ENCODE measurements around the gene NFAM1.

NFAM1 gene

DNA sequence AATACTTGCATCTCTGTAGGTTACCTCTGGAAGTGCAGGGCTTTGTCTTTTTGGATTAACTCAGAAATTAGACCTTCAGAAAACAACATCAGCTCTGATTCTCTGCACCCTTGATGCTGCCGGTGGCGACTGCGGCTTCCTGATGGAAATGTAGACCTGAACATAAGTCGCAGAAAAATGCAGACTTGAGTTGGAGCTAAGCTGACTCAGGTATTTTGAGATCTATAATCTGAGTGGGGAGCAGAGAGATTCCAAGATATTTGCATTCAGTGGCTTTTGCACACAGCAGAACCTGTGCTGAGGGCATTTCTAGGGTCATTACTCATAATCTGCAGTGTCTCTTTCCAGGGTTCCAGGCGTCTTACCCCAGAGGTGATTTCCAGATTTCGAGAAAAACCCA is 18.7 kb upstream of the NFAM1 start:
- FAIRE-seq, result no peak
- TF ChIP-seq, protein P1, sequence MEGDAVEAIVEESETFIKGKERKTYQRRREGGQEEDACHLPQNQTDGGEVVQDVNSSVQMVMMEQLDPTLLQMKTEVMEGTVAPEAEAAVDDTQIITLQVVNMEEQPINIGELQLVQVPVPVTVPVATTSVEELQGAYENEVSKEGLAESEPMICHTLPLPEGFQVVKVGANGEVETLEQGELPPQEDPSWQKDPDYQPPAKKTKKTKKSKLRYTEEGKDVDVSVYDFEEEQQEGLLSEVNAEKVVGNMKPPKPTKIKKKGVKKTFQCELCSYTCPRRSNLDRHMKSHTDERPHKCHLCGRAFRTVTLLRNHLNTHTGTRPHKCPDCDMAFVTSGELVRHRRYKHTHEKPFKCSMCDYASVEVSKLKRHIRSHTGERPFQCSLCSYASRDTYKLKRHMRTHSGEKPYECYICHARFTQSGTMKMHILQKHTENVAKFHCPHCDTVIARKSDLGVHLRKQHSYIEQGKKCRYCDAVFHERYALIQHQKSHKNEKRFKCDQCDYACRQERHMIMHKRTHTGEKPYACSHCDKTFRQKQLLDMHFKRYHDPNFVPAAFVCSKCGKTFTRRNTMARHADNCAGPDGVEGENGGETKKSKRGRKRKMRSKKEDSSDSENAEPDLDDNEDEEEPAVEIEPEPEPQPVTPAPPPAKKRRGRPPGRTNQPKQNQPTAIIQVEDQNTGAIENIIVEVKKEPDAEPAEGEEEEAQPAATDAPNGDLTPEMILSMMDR (IDR thresholded peaks at IDR 0.05; ENCODE audit: insufficient read depth, missing control alignments), result no peak
- no peak for DNase-seq (ENCODE audit: insufficient read length, low spot score)

DNA sequence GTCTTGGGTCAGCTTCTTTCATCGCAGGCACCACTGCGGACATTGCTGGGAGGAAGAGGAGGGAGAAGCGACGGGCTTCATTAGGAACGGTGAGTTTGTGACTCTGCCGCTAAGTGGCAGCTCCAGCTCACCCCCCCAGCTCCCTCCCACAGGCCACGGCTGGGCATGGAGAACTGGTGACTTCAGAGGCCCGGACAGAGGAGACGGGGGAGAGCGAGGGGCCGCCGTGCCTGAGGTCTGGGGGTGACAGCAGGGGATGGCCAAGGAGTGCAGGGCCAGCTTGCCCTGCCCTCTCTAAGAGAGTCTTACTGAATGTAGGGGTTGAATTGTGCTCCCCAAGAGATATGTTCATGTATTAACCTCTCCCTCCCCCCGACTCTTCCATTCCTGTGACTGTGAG is 13.9 kb upstream of the NFAM1 start:
- FAIRE-seq (no peak), DNase-seq (ENCODE audit: insufficient read length, low spot score) (no peak)
- TF ChIP-seq, protein P1 (IDR thresholded peaks at IDR 0.05; ENCODE audit: insufficient read depth, missing control alignments), result no peak

DNA sequence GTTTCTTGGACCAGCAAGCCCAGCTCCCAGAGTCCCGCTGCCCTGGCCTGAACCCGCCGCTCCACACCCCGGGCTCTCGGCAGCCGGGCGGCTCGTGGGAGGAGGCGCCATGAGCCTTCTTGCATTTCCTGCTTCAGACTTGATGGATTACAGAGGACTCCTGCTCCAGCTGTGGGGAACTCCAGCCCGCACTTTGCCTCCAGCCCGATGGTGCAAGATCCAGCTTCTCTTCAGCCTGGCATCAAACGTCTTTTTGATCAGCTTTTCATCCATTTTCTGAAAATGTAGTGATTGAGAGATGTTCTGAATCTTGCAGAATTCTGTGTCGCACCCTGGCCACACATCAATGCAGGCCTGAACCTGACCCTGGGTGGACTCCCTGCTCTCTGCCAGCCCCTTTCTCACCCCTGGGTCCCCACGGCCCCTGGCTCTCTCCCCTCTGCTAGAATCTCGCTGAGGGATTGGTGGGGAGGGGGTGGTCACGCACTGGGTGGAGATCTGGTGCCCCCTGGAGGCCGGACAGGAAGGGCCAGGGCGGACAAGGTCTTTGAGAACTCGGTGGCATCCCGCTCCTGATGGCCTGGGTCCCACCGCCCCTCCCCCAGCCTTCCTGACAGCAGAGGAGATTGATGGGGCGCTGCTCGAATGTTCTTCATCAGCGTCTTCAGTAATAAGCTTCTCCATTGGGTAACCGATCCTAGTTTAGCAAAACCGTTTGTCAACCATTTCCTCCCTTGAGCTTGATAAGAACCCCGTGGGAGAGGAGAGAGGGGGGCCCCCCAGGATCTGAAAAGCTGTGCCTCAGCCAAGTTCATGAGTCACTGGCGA is 12.1 kb upstream of the NFAM1 start:
- TF ChIP-seq, protein P1 (IDR thresholded peaks at IDR 0.05; ENCODE audit: insufficient read depth, missing control alignments), result peak; percentile 72
- no peak for FAIRE-seq
- DNase-seq (ENCODE audit: insufficient read length, low spot score), result peak; percentile 77

DNA sequence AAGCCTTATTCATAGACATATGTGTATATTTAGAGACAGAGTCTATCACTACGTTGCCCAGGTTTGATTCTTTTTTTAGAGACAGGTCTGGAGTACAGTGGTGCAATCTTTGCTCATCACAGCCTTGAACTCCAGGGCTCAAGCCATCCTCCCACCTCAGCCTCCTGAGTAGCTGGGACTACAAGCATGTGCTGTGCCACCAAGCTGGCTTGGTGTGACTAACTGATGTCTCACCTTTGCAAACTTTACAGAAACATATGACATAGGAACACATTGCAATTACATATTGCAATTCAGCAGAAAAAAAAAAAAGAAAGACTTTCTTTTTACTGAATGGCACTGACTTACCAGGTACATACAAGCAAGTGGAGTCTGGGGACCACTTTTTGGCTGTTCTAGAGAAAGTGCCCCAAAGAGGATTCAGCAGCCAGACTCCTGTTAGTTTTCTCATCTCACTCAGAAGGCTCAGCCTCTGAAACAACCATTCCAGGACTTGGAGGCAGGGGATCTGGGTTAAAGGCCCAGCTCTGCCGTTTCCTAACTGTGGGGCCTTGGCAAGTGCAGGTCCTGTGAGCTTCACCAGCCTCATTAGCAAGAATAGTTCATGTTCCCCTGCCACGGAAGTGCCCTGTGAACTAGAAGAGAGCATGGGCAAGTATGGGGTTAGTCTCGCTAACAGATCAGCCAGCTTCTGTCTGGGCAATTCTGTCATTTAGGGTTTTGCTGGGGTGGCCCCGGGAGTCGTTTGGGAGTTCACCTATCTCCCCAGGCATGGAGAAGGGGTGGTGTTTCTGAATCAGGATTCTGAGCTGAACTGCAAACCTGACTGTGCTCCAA is 11.3 kb upstream of the NFAM1 start:
- TF ChIP-seq, protein P1 (IDR thresholded peaks at IDR 0.05; ENCODE audit: insufficient read depth, missing control alignments), result no peak
- DNase-seq (ENCODE audit: insufficient read length, low spot score) (no peak), FAIRE-seq (no peak)

DNA sequence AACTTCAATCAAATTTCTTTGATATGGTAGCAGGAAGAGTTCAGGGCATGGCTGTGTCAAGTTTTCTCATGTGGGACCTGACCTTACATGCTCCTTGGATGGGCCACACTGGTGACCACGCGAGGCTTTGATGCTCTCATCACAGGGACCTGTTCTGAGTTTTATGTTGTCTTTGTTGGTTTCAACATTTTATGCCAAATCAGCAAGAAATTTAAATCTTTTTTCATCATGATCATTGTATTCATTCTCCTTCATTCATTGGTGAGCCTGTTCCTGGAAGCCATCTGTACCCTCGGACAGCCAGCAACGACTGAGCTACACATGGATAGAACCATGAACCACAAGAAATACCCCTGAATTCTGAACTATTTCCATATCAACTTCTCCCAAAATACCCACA is 10.5 kb upstream of the NFAM1 start:
- TF ChIP-seq, protein P1 (IDR thresholded peaks at IDR 0.05; ENCODE audit: insufficient read depth, missing control alignments), result no peak
- FAIRE-seq, result no peak
- DNase-seq (ENCODE audit: insufficient read length, low spot score), result no peak

DNA sequence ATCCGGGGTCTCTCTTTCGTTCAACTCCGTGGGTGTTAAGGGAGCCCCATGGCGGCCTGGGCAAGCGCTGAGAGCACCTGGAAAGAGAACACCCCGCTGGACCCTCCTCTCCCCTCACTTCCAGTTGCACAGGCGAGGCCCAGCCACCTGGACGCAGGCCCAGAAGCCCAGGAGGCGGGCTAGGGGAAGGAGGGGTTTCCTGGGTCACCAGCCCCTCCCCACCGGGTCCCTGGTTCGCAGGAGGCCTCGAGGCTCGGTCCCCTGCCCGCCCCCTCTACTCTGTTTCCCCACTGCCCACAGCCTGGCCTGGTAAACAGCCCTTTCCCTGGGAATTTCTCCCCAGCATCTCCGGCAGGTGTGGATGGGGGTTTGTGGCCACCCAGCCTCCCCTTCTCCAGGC is 8.5 kb upstream of the NFAM1 start:
- DNase-seq (ENCODE audit: insufficient read length, low spot score) (no peak), FAIRE-seq (no peak)
- TF ChIP-seq, protein P1 (IDR thresholded peaks at IDR 0.05; ENCODE audit: insufficient read depth, missing control alignments), result no peak
